ENCODE results near the gene AK5.

GRCh38 chr1:77360256-77360655 is 78.4 kb downstream of the AK5 start:
- TF ChIP-seq CTCF (IDR thresholded peaks at IDR 0.05; ENCODE audit: insufficient read depth, low read length, poor library complexity, severe bottlenecking) (no peak), EZH2phosphoT487 (conservative IDR thresholded peaks at IDR 0.05; ENCODE audit: low read length) (no peak)
